Stimulated activated CD4-positive, alpha-beta T cell treated with anti-CD3 and anti-CD28 coated beads, TNF-alpha, amount 100 ng/mL, for 4 hours (primary cell): ENCODE results near the gene GEMIN7.

Source experiments
- DNase-seq, 3 experiments: peaks; one replicate each; pipeline ENCODE4 v3.0.0-alpha.2; 2020; ENCODE audit warnings: low read depth in 3 of 3

The GEMIN7 gene

GRCh38 chr19:45061965-45062364 lies 17.1 kb upstream of the GEMIN7 start:
- DNase-seq: no peak

GRCh38 chr19:45063851-45064801 lies 14.9 kb upstream of the GEMIN7 start:
- DNase-seq: no peak

GRCh38 chr19:45066921-45067661 lies 12.0 kb upstream of the GEMIN7 start:
- no peak for DNase-seq

- no peak for DNase-seq
These were observed 11.0 kb upstream of the GEMIN7 start for GRCh38 chr19:45068041-45068440.

- no peak for DNase-seq
These were observed 10.0 kb upstream of the GEMIN7 start for GRCh38 chr19:45069056-45069455.

GRCh38 chr19:45070214-45070613 lies 8.8 kb upstream of the GEMIN7 start:
- no peak for DNase-seq

GRCh38 chr19:45070861-45071544 lies 8.1 kb upstream of the GEMIN7 start:
- no peak for DNase-seq

- DNase-seq: no peak
These were observed 7.5 kb upstream of the GEMIN7 start for GRCh38 chr19:45071545-45071938.

GRCh38 chr19:45071969-45072790 lies 6.9 kb upstream of the GEMIN7 start:
- no peak for DNase-seq

GRCh38 chr19:45074744-45075300 lies 4.2 kb upstream of the GEMIN7 start:
- DNase-seq: no peak

- no peak for DNase-seq
These were observed 3.6 kb upstream of the GEMIN7 start for GRCh38 chr19:45075301-45076028.

- DNase-seq: peak; percentile 51 to 71 (median 70)
These were observed 2.8 kb upstream of the GEMIN7 start, which contains the start of gene ZNF296 for GRCh38 chr19:45076029-45076850. ZNF296 (minus strand) TSS chr19:45076478; CDS start chr19:45076373, 105 bp downstream.

- no peak for DNase-seq
These were observed 2.0 kb upstream of the GEMIN7 start for GRCh38 chr19:45076851-45077730.

- no peak for DNase-seq
These were observed 534 bp upstream of the GEMIN7 start for GRCh38 chr19:45078390-45079062.

- no peak for DNase-seq
These were observed 881 bp downstream of the GEMIN7 start for GRCh38 chr19:45079911-45080370.

- DNase-seq: no peak
These were observed 3.1 kb downstream of the GEMIN7 start for GRCh38 chr19:45082170-45082569.

- no peak for DNase-seq
These were observed 7.4 kb downstream of the GEMIN7 start for GRCh38 chr19:45086480-45086879.

GRCh38 chr19:45087531-45087930 lies 8.5 kb downstream of the GEMIN7 start:
- DNase-seq: no peak
